GM19438 (cell line): Measurements from ENCODE around the gene DIP2A.

Experiments used
- ATAC-seq: cut with Tn5 transposase; IDR thresholded peaks from one replicate; pipeline ENCODE4 v1.9.1; 2021; ENCODE audit warnings: low read depth; ENCODE audit not compliant: unreplicated experiment

Gene DIP2A

GRCh38 chr21:46550116-46550941 lies 91.6 kb downstream of the DIP2A start:
- ATAC-seq, result no peak

GRCh38 chr21:46551636-46552241 lies 93.0 kb downstream of the DIP2A start:
- no peak for ATAC-seq

DNA sequence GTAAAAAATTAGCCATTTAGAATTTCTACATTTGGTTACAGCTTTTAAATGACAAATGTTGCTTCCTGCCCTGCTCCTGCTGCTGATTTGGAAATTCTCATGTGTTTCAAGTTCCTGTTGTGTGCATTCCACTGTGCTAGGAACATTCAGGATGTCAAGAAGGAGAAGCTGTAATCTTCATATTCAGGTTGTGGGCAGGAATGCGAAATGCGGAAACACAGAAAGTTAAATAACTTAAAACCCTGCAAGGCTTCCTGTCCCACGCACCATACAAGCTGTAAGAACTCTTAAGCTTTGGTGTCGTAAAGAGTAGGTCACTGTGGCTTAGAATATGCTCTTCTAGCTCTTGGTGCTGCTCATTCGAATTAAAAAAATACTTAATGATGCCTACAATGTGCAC lies 93.6 kb downstream of the DIP2A start:
- no peak for ATAC-seq

DNA sequence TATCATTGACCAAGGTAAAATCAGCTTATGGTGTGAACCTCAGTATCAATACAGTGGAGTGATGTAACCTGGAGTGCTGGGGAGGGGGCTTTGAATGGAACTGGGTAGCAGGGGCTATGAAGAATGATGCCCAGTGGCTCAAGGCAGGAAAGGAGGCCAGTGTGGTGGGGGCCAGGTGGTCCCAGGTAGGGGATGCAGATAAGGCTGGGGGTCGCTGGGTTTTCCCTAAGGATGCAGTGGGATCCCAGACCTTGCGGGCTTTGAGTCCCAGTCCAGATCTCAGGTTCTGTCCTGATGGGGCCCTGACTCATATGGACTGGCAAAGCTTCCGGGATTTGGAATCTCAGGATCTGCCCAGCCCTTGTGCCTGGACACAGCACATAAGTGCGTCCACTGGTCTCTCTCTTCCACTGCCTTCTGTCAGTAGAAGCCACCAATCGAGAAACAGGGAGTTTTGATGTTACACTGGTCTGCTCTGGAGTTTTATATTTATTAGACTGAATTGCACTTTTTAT lies 94.2 kb downstream of the DIP2A start:
- no peak for ATAC-seq

DNA sequence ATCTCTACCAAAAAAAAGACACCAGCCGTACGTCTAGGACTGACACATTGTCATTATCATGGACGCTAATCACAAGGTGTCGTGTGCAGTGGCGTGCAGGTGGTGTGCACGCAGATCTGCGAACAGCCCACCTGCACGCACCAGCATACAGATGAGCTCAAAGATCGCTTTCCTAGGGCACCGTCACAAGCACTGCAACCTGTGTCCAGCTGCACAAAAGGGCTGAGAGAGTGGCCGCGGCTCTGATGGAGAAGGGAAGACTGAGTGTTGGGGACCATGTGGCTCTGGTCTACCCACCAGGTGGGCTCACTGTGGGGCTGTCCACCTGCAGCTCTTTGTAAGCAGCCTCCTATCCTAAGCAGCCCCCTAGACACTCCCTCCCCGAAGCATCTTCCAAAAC lies 95.3 kb downstream of the DIP2A start:
- ATAC-seq, result no peak

- ATAC-seq, result no peak
Observed at GRCh38 chr21:46554431-46555224, 95.9 kb downstream of the DIP2A start.

DNA sequence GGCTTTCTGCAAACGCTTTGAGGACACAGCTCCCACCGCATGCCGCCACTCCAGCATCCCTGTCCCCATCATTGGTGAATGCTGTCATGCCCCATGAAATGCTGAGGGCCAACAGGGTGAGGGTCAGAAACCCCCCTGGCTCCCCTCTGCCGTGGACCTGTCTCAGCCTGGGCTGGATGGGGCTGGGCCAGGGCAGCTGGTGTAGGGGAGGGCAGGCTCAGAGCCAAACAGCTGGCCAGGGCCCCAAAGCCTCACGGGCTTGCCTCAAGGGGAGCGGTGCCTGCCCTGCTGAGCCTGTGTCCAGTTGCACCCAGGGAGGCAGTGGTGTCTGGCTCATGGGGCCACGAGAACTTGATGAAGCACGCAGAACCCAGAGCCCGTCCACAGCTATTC lies 96.5 kb downstream of the DIP2A start:
- ATAC-seq, result no peak

DNA sequence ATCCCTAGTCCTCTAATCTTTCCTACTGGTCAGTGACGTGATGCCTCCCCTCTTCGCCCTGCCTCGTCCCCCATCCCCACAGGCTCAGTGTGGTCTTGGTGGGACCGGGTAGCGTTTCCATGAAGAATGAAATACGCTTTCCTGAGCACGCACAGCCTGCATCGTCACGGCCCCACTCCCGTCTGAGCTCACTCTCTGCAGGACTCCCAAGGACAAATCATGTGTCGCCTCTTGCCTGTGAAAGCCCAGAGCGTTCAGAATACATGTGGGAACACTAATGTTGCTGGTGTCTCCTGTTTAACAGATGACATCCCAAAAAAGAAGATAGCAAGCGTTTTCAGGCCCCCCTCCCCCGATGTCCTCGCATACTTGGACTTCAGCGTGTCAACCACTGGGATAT lies 97.0 kb downstream of the DIP2A start:
- ATAC-seq, result no peak

GRCh38 chr21:46556802-46557201 lies 98.1 kb downstream of the DIP2A start:
- ATAC-seq, result no peak

DNA sequence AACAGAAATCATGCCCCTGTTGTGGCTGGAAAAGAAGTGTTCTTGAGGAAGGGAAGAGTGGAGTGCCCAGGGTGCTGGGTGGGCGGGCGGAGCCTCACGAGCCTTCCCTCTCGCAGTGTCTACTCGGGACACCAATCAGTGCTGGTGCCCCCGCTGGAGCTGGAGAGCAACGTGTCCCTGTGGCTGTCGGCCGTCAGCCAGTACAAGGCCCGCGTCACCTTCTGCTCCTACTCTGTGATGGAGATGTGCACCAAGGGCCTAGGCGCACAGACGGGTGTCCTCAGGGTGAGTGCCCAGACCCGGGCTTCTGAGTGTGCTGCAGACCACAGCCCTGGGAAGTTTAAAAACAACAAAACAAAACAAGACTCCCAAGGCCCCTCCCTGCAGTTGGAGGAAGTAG lies 98.8 kb downstream of the DIP2A start:
- no peak for ATAC-seq

DNA sequence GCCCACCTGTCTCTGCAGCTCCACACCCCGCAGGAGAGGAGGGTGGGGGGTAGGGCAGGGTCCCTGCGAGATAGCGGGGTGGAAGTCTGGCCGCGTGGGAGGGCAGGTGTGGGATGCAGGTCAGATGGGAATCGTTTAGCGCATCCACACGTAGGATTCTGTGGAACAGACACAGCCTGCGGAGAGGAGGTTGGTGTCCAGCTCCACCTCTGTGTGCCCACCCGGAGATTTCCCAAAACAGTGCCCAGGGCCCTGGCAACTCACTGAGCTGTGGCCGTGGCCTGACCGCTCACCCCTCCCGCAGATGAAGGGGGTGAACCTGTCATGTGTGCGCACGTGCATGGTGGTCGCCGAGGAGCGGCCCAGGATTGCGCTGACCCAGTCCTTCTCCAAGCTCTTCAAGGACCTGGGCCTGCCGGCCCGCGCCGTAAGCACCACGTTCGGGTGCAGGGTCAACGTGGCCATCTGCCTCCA lies 99.3 kb downstream of the DIP2A start:
- ATAC-seq, result no peak

DNA sequence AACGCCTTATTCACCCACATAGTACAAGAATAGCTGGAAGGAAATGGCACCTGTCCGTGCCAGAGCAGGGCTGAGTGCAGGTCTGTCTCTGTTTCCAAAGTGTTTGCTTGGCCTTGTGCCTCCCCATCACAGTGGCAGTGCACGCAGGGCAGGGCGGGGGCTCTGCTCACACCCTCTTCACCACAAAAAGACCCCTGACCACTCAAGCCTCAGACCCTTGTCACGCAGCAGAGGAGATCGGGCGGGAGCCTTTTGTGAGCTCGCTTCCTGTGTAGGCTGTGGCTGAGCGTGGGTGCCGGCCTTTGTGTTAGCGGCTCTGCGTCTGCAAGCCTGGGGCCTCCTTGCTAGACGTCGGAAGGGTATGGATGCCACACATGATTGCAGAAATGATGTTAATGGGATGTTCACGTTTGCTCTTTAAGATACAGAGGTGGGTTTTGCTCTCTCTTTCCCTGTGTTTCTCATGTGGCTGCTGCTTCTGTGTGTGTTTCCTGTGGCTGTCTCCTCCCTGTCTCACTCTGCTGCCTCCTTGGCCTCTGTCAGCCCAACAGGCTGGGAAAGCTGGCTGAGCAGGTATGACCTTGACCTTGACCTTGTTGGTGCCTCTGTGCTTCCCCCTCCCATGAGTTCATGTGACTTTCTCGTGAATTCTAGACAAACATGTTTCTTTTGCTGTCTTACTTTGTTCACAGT lies 100.7 kb downstream of the DIP2A start:
- ATAC-seq, result no peak

DNA sequence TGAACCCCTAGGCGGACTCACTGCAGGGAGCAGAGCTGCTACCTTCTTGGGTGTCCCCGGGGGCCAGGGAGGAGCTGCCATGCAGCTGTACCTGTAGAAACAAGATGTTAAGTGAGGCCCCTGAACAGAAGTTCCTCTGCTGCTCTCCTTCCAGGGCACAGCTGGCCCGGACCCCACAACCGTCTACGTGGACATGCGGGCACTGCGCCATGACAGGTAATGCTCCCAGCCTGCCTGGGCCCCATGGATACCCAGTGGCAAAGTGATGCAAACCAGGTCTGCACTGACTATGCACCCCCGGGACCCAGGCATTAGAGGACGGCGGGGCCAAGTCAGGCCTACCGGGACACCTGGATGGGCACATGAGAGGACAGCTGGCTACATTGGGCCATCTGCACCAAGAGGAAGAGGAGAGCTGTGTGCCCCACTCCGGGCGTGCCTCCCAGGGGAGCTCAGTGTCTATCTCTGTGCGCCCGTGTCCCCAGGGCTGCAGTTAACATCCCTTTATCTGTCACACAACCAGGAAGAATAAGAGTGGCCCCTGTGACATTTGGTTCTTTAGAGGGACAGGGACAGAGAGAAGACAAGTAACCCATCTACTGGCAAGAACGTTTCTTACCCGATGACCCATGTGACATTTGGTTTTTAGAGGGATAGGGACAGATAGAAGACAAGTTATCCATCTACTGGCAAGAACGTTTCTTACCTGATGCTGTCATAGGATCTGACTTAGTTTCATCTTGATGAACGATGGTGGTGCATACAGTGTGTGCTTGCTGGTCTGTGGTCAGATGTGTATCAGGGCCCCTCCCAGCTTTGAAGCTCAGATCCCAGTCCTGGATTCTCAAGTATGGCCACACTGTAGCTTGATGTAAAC lies 102.1 kb downstream of the DIP2A start:
- no peak for ATAC-seq

DNA sequence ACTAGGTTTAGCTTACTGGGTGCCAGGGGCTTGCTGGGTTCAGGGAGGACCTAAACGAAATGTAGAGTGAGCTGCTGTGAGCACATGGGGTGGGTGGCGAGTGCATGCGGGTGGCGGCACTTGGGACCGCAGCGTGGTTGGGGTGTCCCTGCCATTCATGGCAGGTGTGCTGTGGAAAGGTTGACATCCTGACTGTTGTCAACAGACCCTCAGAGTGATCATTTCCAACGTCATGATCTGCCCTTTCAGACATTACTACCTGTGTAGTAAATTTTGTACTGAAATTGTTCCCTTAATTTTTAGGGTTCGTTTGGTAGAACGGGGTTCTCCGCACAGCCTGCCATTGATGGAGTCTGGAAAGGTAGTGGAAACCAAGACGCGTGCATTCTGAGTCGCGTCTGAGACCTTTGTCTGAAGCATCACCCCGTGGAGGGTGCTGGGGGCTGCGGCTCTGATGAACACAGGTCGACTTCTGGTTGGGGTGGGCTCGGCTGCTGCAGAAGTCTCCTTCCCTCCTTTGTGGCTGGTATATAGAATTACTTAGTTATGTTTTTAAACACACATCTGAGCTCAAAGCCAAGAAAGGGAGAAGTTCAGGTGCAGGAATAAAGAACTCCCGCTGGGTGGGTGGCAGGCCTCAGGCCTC lies 102.9 kb downstream of the DIP2A start:
- no peak for ATAC-seq

- no peak for ATAC-seq
Observed at GRCh38 chr21:46562472-46562871, 103.8 kb downstream of the DIP2A start.

- no peak for ATAC-seq
Observed at GRCh38 chr21:46562964-46563607, 104.4 kb downstream of the DIP2A start.

DNA sequence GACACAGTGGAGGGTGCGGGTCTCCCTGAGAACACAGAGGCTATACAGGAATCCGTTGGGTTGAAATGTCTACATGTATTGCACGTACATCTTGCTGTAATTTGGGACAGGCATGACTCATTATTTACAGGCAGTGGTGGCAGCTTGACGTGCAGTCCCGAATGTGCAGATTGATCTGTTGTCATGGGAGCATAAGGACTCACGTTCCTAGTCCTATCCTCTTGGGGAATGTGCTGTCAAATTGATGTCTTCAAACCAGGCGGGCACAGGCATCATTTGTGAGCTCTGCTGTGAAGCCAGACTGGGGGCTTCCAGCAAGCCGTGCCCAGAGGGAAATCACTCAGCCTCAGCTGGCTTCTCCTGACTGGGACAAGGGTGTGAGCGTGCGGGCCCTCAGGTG lies 105.7 kb downstream of the DIP2A start:
- ATAC-seq, result no peak

- no peak for ATAC-seq
Observed at GRCh38 chr21:46567348-46567747, 108.7 kb downstream of the DIP2A start.

DNA sequence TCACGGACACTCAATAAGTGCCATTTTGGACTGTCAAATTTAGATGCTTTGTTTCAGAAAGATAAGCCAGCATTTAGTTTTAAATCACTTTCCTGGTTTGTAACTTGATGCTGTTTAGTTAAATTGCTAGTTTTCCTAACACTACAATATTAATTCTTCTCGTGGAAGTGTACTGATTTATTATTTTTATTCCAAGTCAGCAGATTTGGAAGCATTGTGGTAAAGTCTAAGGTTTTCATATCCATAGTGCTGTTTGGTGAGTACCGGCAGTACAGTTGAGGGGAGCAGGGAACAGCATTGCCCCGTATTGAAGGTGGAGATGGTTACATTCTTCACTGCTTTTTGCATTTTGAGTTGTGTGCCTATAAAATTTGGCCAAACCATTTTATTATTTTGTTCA lies 109.9 kb downstream of the DIP2A start:
- no peak for ATAC-seq
